ENCODE measurements around the gene ACOT13.
"Not testable (repeated sequence)": the region's sequence is repeated elsewhere in the genome, so short reads cannot be mapped to it uniquely, and the experiment has no call there.

The ACOT13 gene

GRCh38 chr6:24661759-24662158 is 5.1 kb upstream of the ACOT13 start:
- not testable (repeated sequence) for DNase-seq (ENCODE audit: low read depth in 2 of 2, low spot score in 1 of 2)

GRCh38 chr6:24662236-24662635 is 4.6 kb upstream of the ACOT13 start:
- DNase-seq (ENCODE audit: low read depth in 2 of 2, low spot score in 1 of 2) = no peak

- DNase-seq (ENCODE audit: low read depth in 2 of 2, low spot score in 1 of 2) = no peak
Measured at GRCh38 chr6:24663189-24663588, 3.7 kb upstream of the ACOT13 start.

- no peak for DNase-seq (ENCODE audit: low read depth in 2 of 2, low spot score in 1 of 2)
Measured at GRCh38 chr6:24664046-24664987, 2.6 kb upstream of the ACOT13 start.

GRCh38 chr6:24666097-24666640 is 708 bp upstream of the ACOT13 start:
- no peak for DNase-seq (ENCODE audit: low read depth in 2 of 2, low spot score in 1 of 2)

- no peak for DNase-seq (ENCODE audit: low read depth in 2 of 2, low spot score in 1 of 2)
Measured at GRCh38 chr6:24667378-24667803, 514 bp downstream of the ACOT13 start.

GRCh38 chr6:24668066-24668996 is 1.5 kb downstream of the ACOT13 start:
- DNase-seq (ENCODE audit: low read depth in 2 of 2, low spot score in 1 of 2) = not testable (repeated sequence)

- DNase-seq (ENCODE audit: low read depth in 2 of 2, low spot score in 1 of 2) = no peak
Measured at GRCh38 chr6:24668997-24669361, 2.1 kb downstream of the ACOT13 start.

- not testable (repeated sequence) for DNase-seq (ENCODE audit: low read depth in 2 of 2, low spot score in 1 of 2)
Measured at GRCh38 chr6:24670492-24670891, 3.6 kb downstream of the ACOT13 start.

GRCh38 chr6:24671077-24671476 is 4.2 kb downstream of the ACOT13 start:
- DNase-seq (ENCODE audit: low read depth in 2 of 2, low spot score in 1 of 2) = not testable (repeated sequence)

- no peak for DNase-seq (ENCODE audit: low read depth in 2 of 2, low spot score in 1 of 2)
Measured at GRCh38 chr6:24672620-24673182, 5.8 kb downstream of the ACOT13 start.

- no peak for DNase-seq (ENCODE audit: low read depth in 2 of 2, low spot score in 1 of 2)
Measured at GRCh38 chr6:24673625-24674024, 6.7 kb downstream of the ACOT13 start.

GRCh38 chr6:24678792-24679352 is 12.0 kb downstream of the ACOT13 start:
- DNase-seq (ENCODE audit: low read depth in 2 of 2, low spot score in 1 of 2) = not testable (repeated sequence)

GRCh38 chr6:24680582-24680981 is 13.7 kb downstream of the ACOT13 start:
- DNase-seq (ENCODE audit: low read depth in 2 of 2, low spot score in 1 of 2) = no peak

- DNase-seq (ENCODE audit: low read depth in 2 of 2, low spot score in 1 of 2) = no peak
Measured at GRCh38 chr6:24683297-24684296, 16.7 kb downstream of the ACOT13 start.

GRCh38 chr6:24686408-24686807 is 19.5 kb downstream of the ACOT13 start:
- no peak for DNase-seq (ENCODE audit: low read depth in 2 of 2, low spot score in 1 of 2)

GRCh38 chr6:24686946-24687345 is 20.1 kb downstream of the ACOT13 start:
- no peak for DNase-seq (ENCODE audit: low read depth in 2 of 2, low spot score in 1 of 2)

GRCh38 chr6:24689964-24690363 is 23.1 kb downstream of the ACOT13 start:
- DNase-seq (ENCODE audit: low read depth in 2 of 2, low spot score in 1 of 2) = no peak

- no peak for DNase-seq (ENCODE audit: low read depth in 2 of 2, low spot score in 1 of 2)
Measured at GRCh38 chr6:24690593-24690992, 23.7 kb downstream of the ACOT13 start.

- no peak for DNase-seq (ENCODE audit: low read depth in 2 of 2, low spot score in 1 of 2)
Measured at GRCh38 chr6:24691550-24691949, 24.7 kb downstream of the ACOT13 start.
